Smooth muscle cell of the pulmonary artery (primary cell): ENCODE results near the gene CENPP. TPM values are rescaled to one million over a fixed set of nuclear protein-coding genes. Genes with fewer than 3 reads are reported as not detected.

Experiments
- total RNA-seq: library from RNA; depleted of rRNA; stranded (reverse); fragments of >200 nt; gene quantifications from 2 replicates; pipeline ENCODE4 v1.2.3, GENCODE V29; 2014

Gene CENPP
- total RNA-seq: 4.0 and 4.7 TPM in 2 replicates

GRCh38 chr9:92325269-92325990 lies at the start of gene CENPP, which contains the start of gene NOL8:
Gene CENPP (plus strand): TSS chr9:92325953.
Gene NOL8 (minus strand): TSS chr9:92325350. CDS start chr9:92324161, 1,189 bp downstream.

GRCh38 chr9:92293452-92294296 lies 32.1 kb upstream of the CENPP start, which contains the start of gene IARS1:
Gene IARS1 (minus strand): TSS chr9:92293697. CDS start chr9:92289419, 4,278 bp downstream.

GRCh38 chr9:92404042-92404836 lies 78.5 kb downstream of the CENPP start, which contains the start of gene OGN:
Gene OGN (minus strand): TSS chr9:92404578. CDS start chr9:92403407, 1,171 bp downstream.

GRCh38 chr9:92424340-92424739 lies 98.6 kb downstream of the CENPP start, which contains the start of gene OMD:
Gene OMD (minus strand): TSS chr9:92424471. CDS start chr9:92417558, 6,913 bp downstream.

GRCh38 chr9:92482329-92482728 lies 156.6 kb downstream of the CENPP start, which contains the start of gene ASPN:
Gene ASPN (minus strand): TSS chr9:92482506.

GRCh38 chr9:92535940-92536850 lies 210.4 kb downstream of the CENPP start, which contains the start of gene ECM2:
Gene ECM2 (minus strand): TSS chr9:92535990. CDS start chr9:92522866, 13,124 bp downstream.

Other genes starting within 250 kb of the CENPP start
- gene SPTLC1, start 210.5 kb upstream of the CENPP start, total RNA-seq: 85.7 and 114 TPM in 2 replicates
- gene IARS1, start 32.3 kb upstream of the CENPP start, total RNA-seq: 317 and 355 TPM in 2 replicates
- 22.7 and 31.1 TPM in 2 replicates for gene NOL8, start 603 bp upstream of the CENPP start, total RNA-seq
- gene OGN, start 78.6 kb downstream of the CENPP start, total RNA-seq: 12.8 and 24.7 TPM in 2 replicates
- 1.2 and 2.2 TPM in 2 replicates for gene OMD, start 98.5 kb downstream of the CENPP start, total RNA-seq
- 9.2 and 9.6 TPM in 2 replicates for gene ASPN, start 156.6 kb downstream of the CENPP start, total RNA-seq
- 7.0 and 30.7 TPM in 2 replicates for gene ECM2, start 210.0 kb downstream of the CENPP start, total RNA-seq